NCI-H774 (cell line): Measurements from ENCODE around the gene G2E3.
"Not testable (repeated sequence)": the region's sequence is repeated elsewhere in the genome, so short reads cannot be mapped to it uniquely, and the experiment has no call there.

Source experiments
- DNase-seq: peaks from one replicate; lab custom pipeline; 2025; lab: John Stamatoyannopoulos, UW

The G2E3 gene

GRCh38 chr14:30600922-30601918, 42.3 kb downstream of the G2E3 start:
- DNase-seq: no peak

- DNase-seq: no peak
These were observed 44.4 kb downstream of the G2E3 start for GRCh38 chr14:30603402-30603801.

GRCh38 chr14:30604696-30605095, 45.7 kb downstream of the G2E3 start:
- DNase-seq: not testable (repeated sequence)

- DNase-seq: no peak
These were observed 48.3 kb downstream of the G2E3 start for GRCh38 chr14:30607156-30607780.

GRCh38 chr14:30608533-30609006, 49.6 kb downstream of the G2E3 start:
- peak; percentile 68 for DNase-seq

GRCh38 chr14:30610787-30611343, 51.9 kb downstream of the G2E3 start:
- DNase-seq: peak; percentile 95

- no peak for DNase-seq
These were observed 55.2 kb downstream of the G2E3 start for GRCh38 chr14:30614155-30614554.

- DNase-seq: no peak
These were observed 61.2 kb downstream of the G2E3 start for GRCh38 chr14:30620178-30620577.

- no peak for DNase-seq
These were observed 62.5 kb downstream of the G2E3 start for GRCh38 chr14:30621354-30621939.

GRCh38 chr14:30621940-30622830, 63.2 kb downstream of the G2E3 start, which contains the start of gene SCFD1:
TSS of gene SCFD1 (plus strand) at chr14:30622319. CDS start at chr14:30622339, 20 bp downstream.
- DNase-seq: peak; percentile 94

GRCh38 chr14:30623412-30624131, 64.6 kb downstream of the G2E3 start:
- no peak for DNase-seq

- no peak for DNase-seq
These were observed 65.1 kb downstream of the G2E3 start for GRCh38 chr14:30624132-30624423.

GRCh38 chr14:30625533-30625932, 66.6 kb downstream of the G2E3 start:
- no peak for DNase-seq

- not testable (repeated sequence) for DNase-seq
These were observed 70.5 kb downstream of the G2E3 start for GRCh38 chr14:30629432-30629831.

- no peak for DNase-seq
These were observed 71.3 kb downstream of the G2E3 start for GRCh38 chr14:30630248-30630647.

- DNase-seq: no peak
These were observed 73.8 kb downstream of the G2E3 start for GRCh38 chr14:30632730-30633129.

- no peak for DNase-seq
These were observed 80.0 kb downstream of the G2E3 start for GRCh38 chr14:30638926-30639325.

- DNase-seq: no peak
These were observed 82.2 kb downstream of the G2E3 start for GRCh38 chr14:30641207-30641606.

GRCh38 chr14:30644462-30644861, 85.5 kb downstream of the G2E3 start:
- not testable (repeated sequence) for DNase-seq

- DNase-seq: no peak
These were observed 86.6 kb downstream of the G2E3 start for GRCh38 chr14:30645600-30645999.

GRCh38 chr14:30648471-30648870, 89.5 kb downstream of the G2E3 start:
- no peak for DNase-seq
